ENCODE results near the gene LPP. TPM values are rescaled to one million over a fixed set of nuclear protein-coding genes. Genes with fewer than 3 reads are reported as not detected.

LPP gene
- total RNA-seq, 1 experiment from 2014 or later: 32.6 TPM

DNA sequence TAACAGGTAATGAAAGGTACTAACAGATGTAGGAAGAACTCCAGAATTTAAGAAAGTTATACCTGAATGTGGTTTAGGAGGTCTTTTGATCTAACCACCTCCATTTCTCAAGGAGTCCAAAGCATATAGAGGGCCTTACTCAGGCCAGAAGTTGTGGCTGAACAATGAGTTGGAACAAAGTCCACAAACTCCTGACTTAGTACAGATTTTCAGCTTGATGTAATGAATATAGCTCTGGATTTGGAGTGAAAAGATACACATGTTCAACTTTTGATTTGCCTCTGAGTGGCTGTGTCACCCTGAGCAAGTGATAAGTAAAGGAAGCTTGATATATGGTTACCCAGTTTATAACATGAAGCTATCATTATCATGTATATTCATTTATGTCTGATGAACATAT is 390.1 kb downstream of the LPP start:
- no peak for DNase-seq (ENCODE audit: low read depth)

- DNase-seq (ENCODE audit: low read depth): peak; percentile 84
These were observed 393.1 kb downstream of the LPP start for GRCh38 chr3:188546835-188547670.

DNA sequence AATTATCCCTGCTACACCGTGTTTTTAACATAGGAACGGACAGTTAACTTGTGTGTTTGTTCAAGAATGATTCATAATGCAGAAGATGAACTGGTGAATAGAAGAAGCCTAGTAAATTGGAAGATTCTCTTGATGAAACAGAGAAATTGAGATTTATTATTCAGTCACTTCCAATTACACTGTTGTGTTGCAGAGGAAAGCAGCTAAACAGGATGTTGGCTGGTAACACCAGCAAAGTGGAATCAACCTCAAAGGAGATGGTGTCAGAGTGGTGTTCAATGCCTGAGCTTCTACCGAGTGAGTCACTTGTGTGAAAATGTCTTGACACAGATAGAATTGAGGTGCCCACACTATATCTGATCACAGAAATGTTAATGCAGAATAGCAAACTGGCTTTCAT is 399.6 kb downstream of the LPP start:
- DNase-seq (ENCODE audit: low read depth): peak; percentile 51

GRCh38 chr3:188554404-188554803 is 400.4 kb downstream of the LPP start:
- DNase-seq (ENCODE audit: low read depth): peak; percentile 66

- DNase-seq (ENCODE audit: low read depth): no peak
These were observed 403.3 kb downstream of the LPP start for GRCh38 chr3:188557235-188557634.

GRCh38 chr3:188558343-188559071 is 404.6 kb downstream of the LPP start:
- DNase-seq (ENCODE audit: low read depth): peak; percentile 47

DNA sequence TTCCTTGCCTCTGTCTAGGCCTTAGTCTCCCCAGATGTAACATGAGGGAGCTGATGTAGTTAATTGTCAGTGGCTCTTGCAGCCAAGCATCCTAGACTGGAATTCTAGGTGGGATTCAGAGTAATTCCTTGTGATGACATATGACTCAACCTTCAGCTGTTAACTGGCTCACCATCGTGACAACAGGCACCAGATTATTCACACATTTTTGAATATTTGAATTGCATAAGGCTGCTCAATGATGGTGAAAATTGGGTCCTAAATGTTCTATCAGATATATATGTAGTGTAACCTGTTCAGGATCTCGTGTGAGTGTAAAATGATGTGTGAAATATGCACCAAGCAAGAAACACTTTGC is 405.1 kb downstream of the LPP start:
- peak; percentile 28 for DNase-seq (ENCODE audit: low read depth)

GRCh38 chr3:188559856-188560255 is 405.9 kb downstream of the LPP start:
- no peak for DNase-seq (ENCODE audit: low read depth)

DNA sequence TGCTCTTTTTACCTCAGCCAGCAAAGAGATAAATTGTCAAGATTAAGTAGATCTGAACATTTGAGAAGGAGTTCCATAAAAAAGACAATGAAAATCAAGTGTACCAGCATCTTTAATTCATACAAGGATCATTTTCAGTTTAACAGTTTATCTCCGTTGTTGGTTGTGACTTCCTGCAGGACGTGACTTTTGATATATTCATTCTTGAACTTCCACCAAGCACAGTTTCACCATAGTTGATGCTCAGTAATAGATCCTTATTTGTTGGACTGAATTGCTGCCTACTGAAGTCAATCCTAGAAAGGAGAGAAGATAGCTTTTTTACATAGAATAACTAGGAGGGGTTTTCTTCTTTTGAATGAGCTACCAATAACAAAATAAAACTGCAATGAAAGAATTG is 408.2 kb downstream of the LPP start:
- no peak for DNase-seq (ENCODE audit: low read depth)

DNA sequence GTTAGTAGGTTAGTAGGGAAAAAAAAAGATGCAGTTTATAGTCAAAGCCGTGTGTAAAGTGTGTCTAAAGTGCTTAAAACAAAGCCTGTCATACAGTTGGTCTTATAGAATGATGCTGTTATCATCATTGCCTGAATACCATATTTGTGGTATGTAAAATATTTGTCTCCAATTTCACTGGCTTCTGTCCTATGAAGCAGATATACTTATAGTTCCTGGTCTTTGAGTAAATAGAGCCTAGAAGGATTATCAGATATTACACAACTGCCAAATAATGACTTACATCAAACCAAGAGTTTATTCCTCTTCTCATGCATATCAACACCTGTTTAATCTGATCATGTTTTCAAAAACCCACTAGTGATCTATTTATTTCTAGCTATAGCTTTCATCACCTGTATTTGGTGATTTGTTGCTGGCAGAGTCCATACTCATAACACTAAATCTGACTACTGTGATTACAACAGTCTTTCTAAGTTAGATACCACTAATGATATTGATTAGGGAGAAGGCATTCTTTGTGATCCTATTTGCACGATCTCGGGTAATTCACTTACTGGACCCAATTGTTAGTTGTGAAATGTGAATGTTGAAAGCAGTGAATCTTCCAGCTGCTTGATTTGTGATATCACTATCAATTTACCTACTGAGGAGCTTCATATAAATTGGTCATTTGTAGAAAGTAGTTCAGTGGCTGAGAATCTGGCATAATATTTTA is 413.7 kb downstream of the LPP start:
- DNase-seq (ENCODE audit: low read depth): no peak

DNA sequence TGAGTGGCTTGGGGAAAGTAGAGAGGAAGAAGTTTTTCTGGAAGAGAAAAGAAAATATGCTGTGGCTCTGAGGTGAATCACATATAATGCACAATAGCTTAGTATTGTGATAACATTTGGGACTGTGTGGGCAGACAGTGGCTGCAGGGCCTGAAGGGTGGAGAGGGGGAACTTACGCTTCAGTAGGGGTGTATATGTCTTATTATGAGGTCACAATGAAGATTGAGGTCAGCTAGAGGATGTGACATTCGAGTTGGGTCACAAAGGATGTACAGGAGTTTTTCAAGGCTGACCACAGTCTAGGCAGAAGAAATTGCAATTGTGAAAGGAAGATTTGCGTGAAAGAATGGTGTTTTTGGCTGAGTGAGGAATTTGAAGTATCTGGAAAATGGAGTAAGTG is 414.8 kb downstream of the LPP start:
- DNase-seq (ENCODE audit: low read depth): no peak

DNA sequence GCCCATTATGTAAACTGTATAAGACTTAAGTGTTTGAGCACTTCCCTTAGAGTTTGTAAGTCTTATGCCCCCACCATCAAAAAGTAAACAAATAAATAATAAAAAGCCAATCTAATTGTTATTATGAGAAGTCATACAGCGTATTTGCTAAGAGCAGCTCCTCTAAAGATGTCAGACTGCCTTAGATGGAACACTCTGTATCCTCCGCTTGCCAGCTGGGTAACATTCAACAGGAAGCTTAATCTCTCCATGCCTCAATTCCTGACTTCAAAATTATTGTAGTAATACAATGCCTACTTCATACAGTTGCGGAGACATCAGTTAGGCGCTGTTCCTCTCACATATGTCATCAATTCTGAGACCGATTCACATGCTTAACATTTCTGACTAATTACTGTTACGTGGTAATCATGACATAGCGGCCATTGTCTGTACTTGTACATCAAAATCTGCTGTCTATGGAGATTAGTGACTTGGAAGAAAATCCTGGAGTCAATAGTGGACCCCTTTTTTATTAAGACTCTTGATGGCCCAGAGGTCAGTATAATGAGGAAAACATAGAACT is 417.7 kb downstream of the LPP start:
- no peak for DNase-seq (ENCODE audit: low read depth)

GRCh38 chr3:188573291-188573940 is 419.5 kb downstream of the LPP start:
- no peak for DNase-seq (ENCODE audit: low read depth)

- no peak for DNase-seq (ENCODE audit: low read depth)
These were observed 420.0 kb downstream of the LPP start for GRCh38 chr3:188573956-188574355.

- DNase-seq (ENCODE audit: low read depth): no peak
These were observed 420.9 kb downstream of the LPP start for GRCh38 chr3:188574885-188575284.

GRCh38 chr3:188575501-188575900 is 421.5 kb downstream of the LPP start:
- no peak for DNase-seq (ENCODE audit: low read depth)

DNA sequence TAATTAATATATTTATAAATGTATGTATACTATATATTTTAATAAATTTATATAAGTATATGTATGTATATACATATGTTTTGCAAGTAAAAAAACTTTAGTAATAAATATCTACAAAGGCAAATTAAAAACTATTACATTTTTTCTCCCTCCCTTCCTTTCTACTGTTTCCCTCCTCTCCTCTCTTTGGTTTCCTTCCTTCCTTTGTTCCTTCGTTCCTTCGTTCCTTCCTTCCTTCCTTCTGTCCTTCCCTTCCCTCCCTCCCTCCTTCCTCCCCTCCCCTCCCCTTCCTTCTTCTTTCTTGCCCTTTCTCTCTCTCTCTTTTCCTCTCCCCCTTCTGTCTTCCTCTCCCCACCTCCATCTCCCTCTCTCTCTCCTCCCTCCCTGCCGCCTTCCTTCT is 423.6 kb downstream of the LPP start:
- no peak for DNase-seq (ENCODE audit: low read depth)

DNA sequence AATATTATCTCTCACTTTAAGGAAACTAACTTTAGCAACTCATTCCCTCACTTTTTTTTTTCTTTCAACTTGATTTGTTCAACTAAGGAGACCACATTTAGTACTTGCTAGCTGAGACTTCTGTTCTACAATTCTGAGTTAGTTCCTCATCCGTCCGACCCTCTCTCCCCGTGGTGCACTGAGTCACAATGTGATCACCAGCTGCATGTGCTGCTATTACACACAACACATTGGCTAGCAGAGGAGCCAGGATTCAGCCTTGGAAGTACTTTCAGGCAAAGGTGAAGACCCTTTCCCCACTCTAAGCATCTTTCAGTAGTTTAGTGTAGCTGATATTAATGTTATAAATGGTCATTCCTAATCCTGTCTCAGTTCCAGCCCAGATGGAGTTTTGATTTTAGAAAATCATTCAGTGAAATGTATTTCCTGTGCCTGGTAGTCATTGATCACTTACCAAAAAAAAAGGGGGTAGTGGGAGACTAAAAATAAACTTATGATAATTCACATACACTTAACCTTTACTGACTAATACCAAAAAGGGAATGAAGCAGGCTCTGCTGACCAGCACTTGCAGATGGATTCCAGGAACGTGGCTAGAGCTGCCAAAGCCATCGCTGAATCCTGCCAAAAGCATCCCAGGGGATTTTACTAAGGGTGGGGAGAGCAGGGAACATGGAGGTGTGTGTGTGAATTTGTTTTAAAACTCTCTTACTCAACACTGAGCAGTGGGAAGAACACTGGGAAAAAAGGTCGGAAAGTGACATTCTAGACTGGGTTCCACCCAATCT is 424.8 kb downstream of the LPP start:
- peak; percentile 52 for DNase-seq (ENCODE audit: low read depth)

DNA sequence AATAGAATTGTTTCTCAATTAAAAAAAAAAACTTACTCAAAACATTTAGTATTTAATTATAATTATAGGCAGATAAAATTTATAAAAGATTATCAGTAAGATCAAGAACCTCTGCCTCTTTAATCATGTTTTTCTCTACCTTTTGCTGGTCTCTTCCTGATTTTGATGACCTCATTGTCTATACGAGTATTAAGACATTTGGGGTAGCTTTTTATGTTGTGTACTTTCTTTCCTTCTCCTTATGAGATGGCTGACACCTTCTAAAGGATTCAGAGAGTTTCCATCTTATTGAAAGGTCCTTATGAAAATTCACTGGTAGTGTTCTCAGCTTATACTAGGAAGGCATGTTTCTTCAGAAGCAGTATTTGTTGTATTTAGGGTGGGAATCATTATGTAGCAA is 426.3 kb downstream of the LPP start:
- no peak for DNase-seq (ENCODE audit: low read depth)

DNA sequence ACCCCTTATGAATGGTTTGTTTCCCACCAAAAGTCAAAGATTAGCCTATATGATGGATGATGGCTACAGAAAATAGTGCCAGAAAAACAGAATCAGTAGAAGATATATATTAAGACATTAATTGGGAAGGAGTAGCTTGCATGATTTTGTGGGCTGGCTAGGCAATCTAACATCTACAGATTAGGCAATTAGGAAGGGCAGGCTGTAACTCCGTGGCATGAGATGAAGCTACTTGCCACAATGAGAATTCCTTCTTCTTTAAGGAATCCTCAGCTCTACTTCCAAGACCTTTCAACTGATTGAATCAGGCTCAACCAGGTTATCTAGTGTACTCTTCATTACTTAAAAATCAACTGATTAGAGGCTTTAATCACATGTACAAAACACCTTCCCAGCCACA is 426.7 kb downstream of the LPP start:
- DNase-seq (ENCODE audit: low read depth): no peak

DNA sequence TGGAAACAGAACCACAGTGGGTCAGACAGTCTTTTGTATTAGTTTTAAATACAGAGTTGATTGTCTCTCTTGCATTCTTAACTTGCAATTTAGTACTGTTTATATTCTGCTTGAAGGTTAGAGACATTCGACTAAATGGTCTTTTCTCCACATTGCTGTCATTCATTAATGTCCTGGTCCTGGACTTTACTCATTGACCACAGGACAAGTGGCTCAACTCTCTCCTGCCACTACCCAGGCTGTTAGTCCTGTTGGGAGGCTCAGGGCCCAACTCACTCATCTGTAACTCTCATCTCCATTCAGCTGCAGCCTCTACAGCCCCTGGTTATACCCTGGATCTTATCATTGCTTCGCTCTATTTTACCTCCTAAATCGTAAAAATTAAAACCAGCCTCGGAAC is 427.4 kb downstream of the LPP start:
- DNase-seq (ENCODE audit: low read depth): no peak

Data from M059J (cell line).